ENCODE data around the gene CTXN2.

The CTXN2 gene

DNA sequence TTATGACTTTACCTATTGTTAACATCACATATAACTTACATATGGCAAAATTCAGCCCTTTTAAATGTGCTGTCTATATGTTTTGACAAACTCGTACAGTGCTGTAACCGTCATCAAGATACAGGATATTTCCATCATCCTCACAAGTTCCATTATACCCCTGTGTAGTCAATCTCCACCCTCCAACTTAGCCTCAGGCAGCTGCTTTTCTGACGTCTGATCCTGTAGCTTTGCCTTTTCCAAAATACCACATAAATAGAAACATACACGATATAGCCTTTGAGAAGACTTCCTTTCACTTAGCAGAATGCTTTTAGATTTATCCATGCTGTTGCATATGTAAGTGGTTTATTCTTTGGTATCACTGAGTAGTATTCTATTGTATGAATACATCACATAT lies 61.7 kb downstream of the CTXN2 start:
- no peak for DNase-seq
- no peak overlapping the region for H3K27ac ChIP-seq
- TF ChIP-seq, protein P1, sequence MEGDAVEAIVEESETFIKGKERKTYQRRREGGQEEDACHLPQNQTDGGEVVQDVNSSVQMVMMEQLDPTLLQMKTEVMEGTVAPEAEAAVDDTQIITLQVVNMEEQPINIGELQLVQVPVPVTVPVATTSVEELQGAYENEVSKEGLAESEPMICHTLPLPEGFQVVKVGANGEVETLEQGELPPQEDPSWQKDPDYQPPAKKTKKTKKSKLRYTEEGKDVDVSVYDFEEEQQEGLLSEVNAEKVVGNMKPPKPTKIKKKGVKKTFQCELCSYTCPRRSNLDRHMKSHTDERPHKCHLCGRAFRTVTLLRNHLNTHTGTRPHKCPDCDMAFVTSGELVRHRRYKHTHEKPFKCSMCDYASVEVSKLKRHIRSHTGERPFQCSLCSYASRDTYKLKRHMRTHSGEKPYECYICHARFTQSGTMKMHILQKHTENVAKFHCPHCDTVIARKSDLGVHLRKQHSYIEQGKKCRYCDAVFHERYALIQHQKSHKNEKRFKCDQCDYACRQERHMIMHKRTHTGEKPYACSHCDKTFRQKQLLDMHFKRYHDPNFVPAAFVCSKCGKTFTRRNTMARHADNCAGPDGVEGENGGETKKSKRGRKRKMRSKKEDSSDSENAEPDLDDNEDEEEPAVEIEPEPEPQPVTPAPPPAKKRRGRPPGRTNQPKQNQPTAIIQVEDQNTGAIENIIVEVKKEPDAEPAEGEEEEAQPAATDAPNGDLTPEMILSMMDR (IDR thresholded peaks at IDR 0.05), result no peak
- H3K36me3 ChIP-seq, result no peaks in the 10 kb centered on the region
- peaks cover 0 to 5% (median 0%) of the 10 kb centered on the region in 4 donors for H3K4me1 ChIP-seq
- H3K9me3 ChIP-seq, result no peaks in the 10 kb centered on the region
- H3K4me3 ChIP-seq, result no peak overlapping the region
- H3K27me3 ChIP-seq, result no peaks in the 10 kb centered on the region
- intact Hi-C loops (cut with DNase I; ENCODE audit: low total_unique reads), result loop anchor here (5.0 kb wide), 1 partner anchor 141 kb away; no protein-coding TSS in a partner anchor

Measured in tibial artery (tissue), 4 donors.